HCT116 (cell line): ENCODE measurements around the gene HUS1. TPM values are rescaled to one million over a fixed set of nuclear protein-coding genes. Genes with fewer than 3 reads are reported as not detected.

ENCODE experiments used
- ATAC-seq: fragments of 200-7000 bp; cut with Tn5 transposase; 2 replicates; pipeline ENCODE4 v1.9.1; 2020; ENCODE audit warnings: mild to moderate bottlenecking, moderate library complexity
- BruUV-seq: library from RNA; stranded (reverse); fragments of 400-500 nt; replicated peaks from 2 replicates; lab custom pipeline; 2021; lab: Mats Ljungman, UMichigan
- CTCF ChIA-PET: fragments of 300-600 bp; sonication (Branson Sonifier 250); formaldehyde crosslinking; loops from one replicate; lab custom pipeline; 2021; ENCODE audit warnings: antibody characterized with exemption; lab: Charles Lee
- POLR2A ChIA-PET: fragments of 300-600, 350-600 bp; sonication (Branson Sonifier 250); formaldehyde crosslinking; loops from one replicate; lab custom pipeline; 2021; ENCODE audit warnings: antibody characterized with exemption; lab: Charles Lee
- RAD21 ChIA-PET, 2 experiments: fragments of 300-600 bp; sonication (Branson Sonifier 250); formaldehyde crosslinking; loops; one replicate each; lab custom pipeline; 2023; ENCODE audit warnings: low total read pairs in 2 of 2; ENCODE audit not compliant: uncharacterized antibody in 2 of 2, unreplicated experiment in 2 of 2, low non-redundant PET in 1 of 2; lab: Charles Lee
- DNase-seq: peaks from one replicate; pipeline ENCODE4 v3.0.0-alpha.2; 2010; ENCODE audit warnings: low read depth, low spot score
- H2AFZ ChIP-seq: fragments of 200-600 bp; shearing (Covaris generic), sonication (generic); 2 replicates; pipeline ENCODE4 v1.6.1; 2017; ENCODE audit warnings: low read depth, mixed run types, mixed read lengths, antibody characterized with exemption, low read length; ENCODE audit not compliant: poor library complexity, severe bottlenecking
- H3K27ac ChIP-seq: 2 replicates; pipeline ENCODE4 v1.5.1; 2012; ENCODE audit warnings: low read depth, low read length
- H3K27me3 ChIP-seq: fragments of 200-600 bp; sonication (generic); 2 replicates; pipeline ENCODE4 v1.6.1; 2016; ENCODE audit warnings: mixed run types, low read length, mixed read lengths; ENCODE audit not compliant: insufficient read depth
- H3K36me3 ChIP-seq, 2 experiments: fragments of 200-500 bp in 1 of 2; fragments of 200-600 bp in 1 of 2; sonication (Bioruptor generic) in 1 of 2; sonication (generic) in 1 of 2; 2 replicates each; pipeline versions ENCODE4 v1.5.1 to v1.6.1; 2014 to 2016; ENCODE audit warnings: low read length in 2 of 2, inconsistent platforms in 1 of 2, mixed read lengths in 1 of 2, mixed run types in 1 of 2; ENCODE audit not compliant: insufficient read depth in 2 of 2, control insufficient read depth in 1 of 2
- H3K4me1 ChIP-seq, 2 experiments: fragments of 200-600 bp in 1 of 2; sonication (generic) in 1 of 2; 2 replicates each; pipeline versions ENCODE4 v1.5.1 to v1.6.1; 2012 to 2017; ENCODE audit warnings: low read length in 2 of 2, inconsistent platforms in 1 of 2, mild to moderate bottlenecking in 1 of 2, mixed read lengths in 1 of 2, mixed run types in 1 of 2, moderate library complexity in 1 of 2; ENCODE audit not compliant: insufficient read depth in 2 of 2, control insufficient read depth in 1 of 2
- H3K4me2 ChIP-seq: fragments of 200-600 bp; sonication (generic); 2 replicates; pipeline ENCODE4 v1.6.1; 2017; ENCODE audit warnings: mixed run types, low read length, mixed read lengths
- H3K4me3 ChIP-seq, 2 experiments: fragments of 200-600 bp in 1 of 2; sonication (generic) in 1 of 2; replicated peaks in 1 of 2; 2 replicates each; pipeline ENCODE4 v1.5.1; 2011 to 2016; ENCODE audit warnings: low read length in 2 of 2, control low read depth in 1 of 2, low read depth in 1 of 2, mild to moderate bottlenecking in 1 of 2, mixed read lengths in 1 of 2, mixed run types in 1 of 2
- H3K79me2 ChIP-seq: fragments of 200-600 bp; sonication (generic); 2 replicates; pipeline ENCODE4 v1.6.1; 2017; ENCODE audit warnings: mild to moderate bottlenecking, mixed run types, low read length, moderate library complexity, mixed read lengths; ENCODE audit not compliant: insufficient read depth
- H3K9ac ChIP-seq: fragments of 200-600 bp; sonication (generic); 2 replicates; pipeline ENCODE4 v1.6.1; 2016; ENCODE audit warnings: low read length, mixed read lengths
- H3K9me2 ChIP-seq: fragments of 200-600 bp; sonication (generic), shearing (Covaris generic); 2 replicates; pipeline ENCODE4 v1.6.1; 2017; ENCODE audit warnings: mixed run types, mild to moderate bottlenecking, moderate library complexity; ENCODE audit not compliant: insufficient read depth
- H3K9me3 ChIP-seq, 2 experiments: fragments of 200-500 bp in 1 of 2; fragments of 200-600 bp in 1 of 2; sonication (Bioruptor generic) in 1 of 2; sonication (generic) in 1 of 2; 2 replicates each; pipeline ENCODE4 v1.6.1; 2014 to 2017; ENCODE audit warnings: low read length in 2 of 2, mixed read lengths in 2 of 2, inconsistent platforms in 1 of 2, low read depth in 1 of 2, mild to moderate bottlenecking in 1 of 2, mixed run types in 1 of 2, moderate library complexity in 1 of 2; ENCODE audit not compliant: control insufficient read depth in 1 of 2, insufficient read depth in 1 of 2
- H4K20me1 ChIP-seq: fragments of 200-600 bp; sonication (generic), shearing (Covaris generic); 2 replicates; pipeline ENCODE4 v1.6.1; 2017; ENCODE audit warnings: mixed run types, mild to moderate bottlenecking, moderate library complexity; ENCODE audit not compliant: insufficient read depth
- CEBPB ChIP-seq: IDR thresholded peaks from 2 replicates; pipeline ENCODE4 v1.6.1; 2012; ENCODE audit warnings: low read depth
- EZH2 ChIP-seq: fragments of 200-600 bp; sonication (generic); IDR thresholded peaks from 2 replicates; pipeline ENCODE4 v1.6.1; 2017; ENCODE audit warnings: antibody characterized with exemption, mixed run types
- TCF7L2 ChIP-seq: IDR thresholded peaks from 2 replicates; pipeline ENCODE4 v1.7.0; 2011; ENCODE audit warnings: borderline replicate concordance, inconsistent platforms; ENCODE audit not compliant: insufficient read depth, insufficient read length; ENCODE audit errors: extremely low read depth
- YY1 ChIP-seq: IDR thresholded peaks from 2 replicates; pipeline ENCODE4 v1.6.1; 2011; ENCODE audit warnings: low read length, low read depth, moderate library complexity, mild to moderate bottlenecking; ENCODE audit not compliant: insufficient replicate concordance; ENCODE audit errors: extremely low read depth
- ZFX ChIP-seq: fragments of 450-650 bp; IDR thresholded peaks from 2 replicates; pipeline ENCODE4 v1.6.1; 2017
- intact Hi-C: fragments of 100-400 bp; cut with micrococcal nuclease; formaldehyde crosslinking; loops from 2 replicates; pipeline ENCODE4 v1.10.0; 2022
- total RNA-seq: library from RNA; stranded (reverse); gene quantifications from one replicate; pipeline ENCODE4 v1.2.1, GENCODE V29; 2021; ENCODE audit not compliant: unreplicated experiment

HUS1 gene
- total RNA-seq, 1 experiment from 2014 or later = 30.0 TPM

- no peak for ATAC-seq
Observed at GRCh38 chr7:47942132-47942531, 37.3 kb downstream of the HUS1 start.

GRCh38 chr7:47941136-47941844, 38.1 kb downstream of the HUS1 start:
- Histone ChIP-seq H3K27ac (no peak overlapping the region), H3K9me3 (no peaks in the 10 kb centered on the region), H4K20me1 (no peaks in the 10 kb centered on the region), H2AFZ (no peak overlapping the region), H3K4me3 (no peak overlapping the region), H3K36me3 (no peaks in the 10 kb centered on the region), H3K27me3 (no peaks in the 10 kb centered on the region), H3K79me2 (no peaks in the 10 kb centered on the region), H3K9me2 (no peaks in the 10 kb centered on the region), H3K4me2 (peak overlapping the region; percentile 5; the same call in 1 of the 2 replicates), H3K4me1 (peaks cover 0 to 9% of the 10 kb centered on the region in 2 experiments; a peak in 2 of 4 replicates), H3K9ac (no peak overlapping the region)
- intact Hi-C loops = loop anchor here (10.0 kb wide), 1 partner anchor 1914 kb away; no protein-coding TSS in a partner anchor
- ChIA-PET POLR2A (no interaction called here), RAD21 (no interaction called here), CTCF (no interaction called here)
- TF ChIP-seq EZH2 (no peak), ZFX (no peak), TCF7L2 (no peak)
- ATAC-seq (no peak), DNase-seq (no peak)
- no TSS peak for BruUV-seq

More at GRCh38 chr7:47942132-47942531, 37.3 kb downstream of the HUS1 start:
- ChIA-PET POLR2A (no interaction called here), CTCF (no interaction called here), RAD21 (no interaction called here)
- Histone ChIP-seq H3K9me2 (no peaks in the 10 kb centered on the region), H3K9ac (no peak overlapping the region), H3K4me1 (peaks cover 0 to 9% of the 10 kb centered on the region in 2 experiments; a peak in 2 of 4 replicates), H2AFZ (no peak overlapping the region), H3K27me3 (no peaks in the 10 kb centered on the region), H4K20me1 (no peaks in the 10 kb centered on the region), H3K27ac (no peak overlapping the region), H3K9me3 (no peaks in the 10 kb centered on the region), H3K4me3 (no peak overlapping the region), H3K79me2 (no peaks in the 10 kb centered on the region), H3K4me2 (no peak overlapping the region), H3K36me3 (no peaks in the 10 kb centered on the region)
- intact Hi-C loops = loop anchor here (10.0 kb wide), 1 partner anchor 1913 kb away; no protein-coding TSS in a partner anchor
- no TSS peak for BruUV-seq
- TF ChIP-seq CEBPB (no peak), YY1 (no peak)
- no peak for DNase-seq
